Caki2 (cell line): ENCODE data around the gene C16orf86. TPM values are rescaled to one million over a fixed set of nuclear protein-coding genes. Genes with fewer than 3 reads are reported as not detected.
A peak's percentile ranks its signal among the peaks of the same experiment; 100 is the strongest.

Source experiments
- DNase-seq: peaks from one replicate; pipeline ENCODE4 v3.0.0-alpha.2; 2015; ENCODE audit warnings: low read depth
- in situ Hi-C: cut with HindIII; loops from 2 replicates; pipeline ENCODE4 v1.10.0; 2016; ENCODE audit warnings: low sequenced_read_pairs, low pct_unique_long_range_greater_than_20kb, mixed read lengths
- total RNA-seq: library from RNA; depleted of rRNA; stranded (reverse); fragments of >200 nt; shearing (Covaris generic); gene quantifications from 2 replicates; pipeline ENCODE4 v1.2.3, GENCODE V29; 2014; ENCODE audit warnings: low replicate concordance

C16orf86 gene
- total RNA-seq, 1 experiment from 2014 or later, result not detected

DNA sequence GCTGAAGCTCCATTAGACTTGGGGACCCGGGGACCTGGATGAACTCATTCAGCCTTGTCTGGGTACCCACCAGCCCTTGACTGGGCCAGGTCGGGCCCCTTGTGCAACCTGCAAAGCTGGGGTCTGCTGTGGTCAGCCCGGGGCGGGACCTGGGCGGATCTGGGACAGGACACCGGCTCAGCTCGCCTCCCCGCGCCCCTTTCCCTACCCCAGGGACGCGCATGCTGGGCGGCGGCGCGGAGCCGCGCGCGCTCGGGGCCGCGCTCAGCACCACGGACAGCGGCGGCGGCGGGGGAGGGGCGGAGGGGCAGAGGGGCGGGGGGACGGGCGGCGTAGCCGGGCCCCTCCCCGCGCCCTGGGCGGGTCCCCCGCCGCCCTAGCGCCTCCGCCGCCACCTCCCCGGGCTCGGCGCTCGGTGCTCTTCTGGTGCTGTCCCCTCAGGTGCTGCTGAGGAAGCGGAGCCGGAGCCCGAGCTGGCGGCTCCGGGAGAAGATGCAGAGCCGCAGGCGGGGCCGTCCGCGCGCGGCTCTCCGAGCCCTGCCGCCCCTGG is 14.0 kb upstream of the C16orf86 start:
- peak; percentile 59 for DNase-seq
- in situ Hi-C loops, result no loop called here

DNA sequence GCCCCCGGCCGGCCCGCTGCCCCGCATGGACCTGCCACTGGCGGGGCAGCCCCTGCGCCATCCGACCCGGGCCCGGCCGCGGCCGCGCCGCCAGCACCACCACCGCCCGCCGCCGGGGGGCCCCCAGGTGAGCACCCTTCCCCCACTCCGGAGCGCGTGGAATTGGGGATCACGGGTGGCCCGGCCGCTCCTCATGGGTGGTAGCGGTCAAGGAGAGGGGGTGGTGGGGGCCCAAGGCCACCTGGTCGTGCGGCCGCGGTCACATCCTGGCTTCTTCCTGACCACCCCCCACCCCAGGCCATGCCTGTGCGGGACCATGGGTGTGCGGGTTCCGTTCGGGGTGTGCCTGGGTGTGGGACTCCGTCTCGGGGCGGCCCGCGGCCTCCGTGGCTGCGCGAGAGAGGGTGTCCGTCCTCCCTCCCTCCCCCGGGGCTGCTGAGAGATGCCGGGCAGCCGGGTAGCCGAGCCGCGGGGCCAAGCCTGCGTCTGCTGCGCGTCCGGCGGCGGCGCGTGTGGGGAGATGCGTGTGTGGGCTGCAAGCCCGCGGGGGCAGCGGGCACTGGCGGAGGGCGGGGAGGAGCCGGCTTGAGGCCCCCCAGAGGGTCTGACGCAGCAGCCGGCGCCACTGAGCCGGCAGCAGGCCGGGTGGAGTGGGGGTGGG is 13.4 kb upstream of the C16orf86 start:
- in situ Hi-C loops, result no loop called here
- no peak for DNase-seq

DNA sequence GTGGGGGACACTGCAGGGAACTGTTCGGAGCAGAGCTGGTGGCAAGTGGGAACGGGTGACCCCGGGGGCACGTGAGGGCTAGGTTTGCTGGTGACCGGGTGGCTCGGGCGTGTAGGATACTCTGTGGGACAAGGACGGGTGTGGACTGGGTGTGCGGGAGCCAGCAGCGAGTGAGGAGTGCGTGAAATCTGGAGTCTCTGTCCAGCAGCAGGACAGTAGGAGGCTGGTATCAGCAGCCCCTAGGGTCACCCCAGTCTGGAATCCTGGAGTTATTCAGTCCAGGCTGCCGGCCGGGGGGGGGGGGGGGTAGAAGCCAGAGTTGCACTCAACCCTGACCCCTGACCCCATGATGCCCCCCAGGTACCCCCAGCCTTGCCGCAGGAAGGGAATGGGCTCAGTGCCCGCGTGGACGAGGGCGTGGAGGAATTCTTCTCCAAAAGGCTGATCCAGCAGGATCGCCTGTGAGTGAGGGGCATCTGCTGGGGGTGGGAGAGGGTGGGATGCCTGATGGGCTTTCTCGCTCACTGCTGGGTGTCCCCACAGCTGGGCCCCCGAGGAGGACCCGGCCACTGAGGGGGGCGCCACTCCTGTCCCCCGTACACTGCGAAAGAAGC is 12.7 kb upstream of the C16orf86 start:
- in situ Hi-C loops, result no loop called here
- no peak for DNase-seq

DNA sequence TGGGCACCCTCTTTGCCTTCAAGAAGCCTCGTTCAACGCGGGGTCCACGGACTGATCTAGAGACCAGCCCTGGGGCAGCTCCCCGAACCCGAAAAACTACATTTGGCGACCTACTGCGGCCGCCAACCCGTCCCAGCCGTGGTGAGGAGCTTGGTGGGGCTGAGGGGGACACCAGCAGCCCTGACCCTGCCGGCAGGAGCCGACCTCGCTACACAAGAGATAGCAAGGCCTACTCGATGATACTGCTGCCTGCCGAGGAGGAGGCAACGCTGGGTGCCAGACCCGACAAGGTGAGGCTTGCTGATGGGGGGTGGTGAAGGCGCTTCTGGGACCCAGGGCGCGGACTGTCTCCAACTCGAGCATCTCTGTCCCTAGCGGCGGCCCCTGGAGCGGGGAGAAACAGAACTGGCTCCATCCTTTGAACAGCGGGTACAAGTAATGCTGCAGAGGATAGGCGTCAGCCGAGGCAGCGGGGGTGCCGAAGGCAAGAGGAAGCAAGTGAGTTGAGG is 12.2 kb upstream of the C16orf86 start:
- no peak for DNase-seq

DNA sequence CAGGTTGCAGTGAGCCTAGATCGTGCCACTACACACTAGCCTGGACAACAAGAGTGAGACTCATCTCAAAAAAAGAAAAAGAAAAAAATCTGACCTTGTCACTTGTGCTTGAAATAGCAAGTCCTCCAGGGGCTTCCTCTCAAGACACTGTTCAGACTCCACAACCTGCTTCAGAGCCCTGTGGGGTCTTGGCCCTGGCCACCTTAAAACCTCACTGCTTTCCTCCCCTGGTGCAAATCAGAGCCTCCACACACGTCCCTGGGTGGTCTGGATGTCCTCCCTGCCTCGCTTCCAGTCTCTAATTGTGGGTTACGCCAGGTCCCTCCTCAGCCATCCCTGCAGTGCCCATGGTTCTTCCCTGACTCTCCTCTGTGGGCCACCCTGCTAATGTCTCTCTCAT is 11.3 kb upstream of the C16orf86 start:
- in situ Hi-C loops, result no loop called here
- no peak for DNase-seq

More for the DNA sequence above, 12.2 kb upstream of the C16orf86 start:
- in situ Hi-C loops, result no loop called here

DNA sequence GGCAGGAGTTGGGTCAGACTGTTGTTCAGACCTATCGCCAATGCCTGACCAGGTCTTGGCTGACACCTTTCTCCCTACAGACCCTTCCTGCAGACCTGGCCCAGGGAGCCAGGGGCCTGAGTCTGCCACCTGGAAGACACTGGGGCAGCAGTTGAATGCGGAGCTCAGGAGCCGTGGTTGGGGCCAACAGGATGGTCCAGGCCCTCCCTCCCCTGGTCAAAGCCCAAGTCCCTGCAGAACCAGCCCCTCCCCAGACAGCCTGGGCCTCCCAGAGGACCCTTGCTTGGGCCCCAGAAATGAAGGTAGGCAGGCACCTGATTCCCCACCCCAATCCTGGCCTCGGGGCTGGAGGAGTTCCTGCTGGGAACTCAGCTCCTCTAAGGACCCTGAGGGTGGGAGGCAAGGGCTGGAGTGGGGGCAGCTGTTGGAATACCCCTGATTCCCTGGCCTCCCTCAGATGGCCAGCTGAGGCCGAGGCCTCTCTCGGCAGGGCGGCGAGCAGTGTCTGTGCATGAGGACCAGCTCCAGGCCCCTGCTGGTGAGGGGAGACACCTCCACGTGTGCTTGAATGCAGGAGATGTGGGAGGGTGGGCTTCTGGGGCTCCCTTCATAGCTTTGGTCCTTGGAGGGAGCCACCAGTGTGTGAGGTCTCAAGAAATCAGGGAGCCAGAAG is 10.1 kb upstream of the C16orf86 start:
- in situ Hi-C loops, result no loop called here
- no peak for DNase-seq

DNA sequence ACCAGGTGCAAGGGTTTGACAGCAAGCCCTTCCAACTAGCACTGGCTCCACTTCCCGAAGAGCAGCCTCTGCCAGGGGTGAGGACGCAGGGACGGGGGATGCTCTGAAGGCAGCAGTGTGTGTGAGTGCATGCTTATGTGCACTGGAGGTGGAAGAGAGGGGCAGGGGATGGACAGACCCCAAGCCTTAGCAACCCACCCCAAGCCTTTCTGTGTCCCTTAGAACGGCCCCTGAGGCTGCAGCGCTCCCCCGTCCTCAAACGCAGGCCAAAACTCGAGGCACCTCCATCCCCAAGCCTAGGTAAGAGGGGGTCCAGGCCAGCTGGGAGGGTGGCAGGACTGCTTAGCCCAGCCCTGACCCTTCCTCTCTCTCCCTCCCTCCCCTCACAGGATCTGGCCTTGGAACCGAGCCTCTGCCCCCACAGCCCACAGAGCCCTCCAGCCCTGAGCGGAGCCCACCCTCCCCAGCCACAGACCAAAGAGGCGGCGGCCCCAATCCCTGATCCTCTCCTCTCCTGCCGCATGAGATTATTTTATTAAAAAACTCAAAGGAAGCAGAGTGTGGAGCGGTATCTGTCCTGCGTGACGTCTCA is 9.5 kb upstream of the C16orf86 start:
- in situ Hi-C loops, result no loop called here
- no peak for DNase-seq

DNA sequence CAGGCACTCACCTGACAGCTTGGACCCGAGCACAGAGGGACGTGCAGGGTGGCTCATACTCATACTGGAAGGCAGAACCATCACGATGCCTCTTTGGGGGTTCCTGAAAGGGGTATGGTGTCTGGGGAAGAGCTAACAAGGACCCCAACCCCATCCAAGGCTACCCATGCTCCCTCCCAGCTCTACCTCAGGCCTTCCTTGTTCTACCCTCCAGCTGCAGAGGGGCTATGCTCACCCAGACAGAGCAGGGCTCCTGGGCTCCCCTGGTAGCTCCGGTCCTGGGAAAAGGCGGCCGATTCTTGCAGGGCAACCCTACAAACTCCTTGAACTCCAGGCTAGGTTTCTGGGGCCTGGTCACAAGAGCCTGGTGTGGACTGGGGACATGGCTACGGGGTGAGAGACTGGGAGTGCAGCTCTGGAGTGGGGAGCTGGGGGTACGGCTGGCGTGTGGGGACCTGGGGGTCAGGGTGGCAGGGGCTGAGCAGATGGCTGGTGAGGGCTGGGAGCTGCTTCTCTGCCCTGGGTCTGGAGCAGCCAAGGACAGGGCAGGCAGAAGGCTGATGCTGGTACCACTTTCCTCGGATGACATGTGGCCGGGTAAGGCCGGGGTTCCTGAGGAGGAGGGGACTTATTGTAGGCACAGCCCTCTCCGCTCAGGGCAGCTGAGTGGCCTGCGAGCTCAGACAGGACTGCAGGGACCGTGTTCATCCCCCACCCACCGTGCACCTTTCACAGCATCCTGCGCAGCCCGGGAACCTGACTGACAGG is 8.7 kb upstream of the C16orf86 start:
- no peak for DNase-seq
- in situ Hi-C loops, result no loop called here

DNA sequence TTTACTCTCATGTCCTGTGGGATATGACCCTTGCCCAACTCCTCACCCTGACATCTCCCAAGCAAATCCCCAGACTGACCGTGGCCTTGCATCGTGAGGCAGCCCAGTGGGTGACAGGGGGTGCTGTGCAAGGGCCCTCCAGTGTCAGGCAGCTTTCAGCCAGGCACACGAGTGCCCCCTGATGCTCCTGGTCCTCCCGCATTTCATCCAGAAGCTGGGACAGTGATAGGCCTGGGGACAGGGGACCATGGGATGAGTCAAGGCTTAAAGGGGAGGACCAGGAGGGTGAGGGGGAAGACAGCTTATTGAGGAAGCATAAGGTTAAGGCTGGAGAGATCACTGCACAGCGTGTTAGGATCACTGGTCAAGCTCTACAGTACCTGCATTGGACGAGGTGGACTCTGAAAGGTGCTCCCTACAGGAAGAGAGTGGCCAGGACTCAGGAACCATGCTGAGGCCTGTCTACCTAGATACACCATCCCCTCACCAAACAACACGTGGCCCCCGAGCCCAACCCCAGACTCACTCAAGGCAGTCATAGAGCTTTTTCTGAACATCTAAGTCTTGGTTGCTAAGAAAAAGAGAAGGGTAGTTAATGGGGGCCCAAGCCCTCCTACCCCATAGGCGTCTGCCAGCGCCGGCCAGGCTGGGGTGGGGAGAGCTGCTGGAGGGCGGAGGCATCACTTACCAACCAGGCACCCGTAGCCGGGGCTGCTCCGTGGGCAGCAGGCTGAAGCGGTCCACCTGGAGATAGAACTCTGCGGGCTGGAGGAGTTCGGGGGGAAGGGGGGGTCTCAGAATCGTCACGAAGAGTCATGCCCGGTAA is 7.6 kb upstream of the C16orf86 start:
- no peak for DNase-seq
- in situ Hi-C loops, result no loop called here

DNA sequence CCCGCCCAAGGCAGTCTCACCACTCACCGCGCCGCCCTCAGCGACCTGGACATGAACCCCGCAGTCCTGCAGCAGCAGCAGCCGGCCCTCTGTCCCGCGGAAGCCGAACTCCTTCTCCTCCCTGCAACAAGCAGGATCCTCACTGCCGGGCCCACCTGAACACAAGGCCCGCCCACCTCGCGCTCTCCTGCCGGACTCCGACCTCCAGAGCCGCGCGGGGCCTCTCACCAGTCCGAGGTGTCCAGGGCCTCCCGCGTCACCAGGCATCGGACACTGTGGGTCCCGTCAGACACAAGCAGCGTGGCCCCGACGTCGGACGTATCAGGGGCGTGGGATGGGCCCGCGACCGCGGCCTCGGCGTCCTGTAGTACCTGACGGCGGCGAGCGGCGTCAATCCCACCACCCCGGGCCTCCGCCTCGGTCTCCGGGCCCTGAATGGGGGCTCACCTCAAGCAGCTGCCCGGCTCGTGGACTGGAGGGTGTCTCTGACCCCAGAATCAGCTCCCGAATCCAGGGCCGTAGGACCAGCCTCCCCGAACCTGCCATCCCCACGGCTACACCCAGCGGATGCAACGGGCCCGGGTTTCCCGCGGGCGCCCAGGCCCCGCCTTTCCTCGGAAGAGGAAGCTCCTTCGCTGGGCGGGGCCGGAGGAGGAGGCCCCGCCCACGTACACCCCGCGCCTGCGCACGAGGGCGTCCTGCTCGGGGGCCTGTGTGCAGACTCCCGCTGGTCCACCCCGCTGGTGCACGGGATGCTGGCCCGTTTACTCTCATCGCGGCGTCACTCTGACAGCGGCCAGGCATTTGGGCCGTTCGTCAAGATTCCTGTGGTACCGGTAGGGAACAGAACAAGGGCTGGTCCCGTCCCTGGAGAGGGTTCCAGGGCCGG is 6.7 kb upstream of the C16orf86 start, which contains the start of gene ACD:
Gene ACD (minus strand): TSS at position 586 of the 889 bp plus-strand sequence. CDS start 40 bp downstream, at position 546.
- DNase-seq, result peak; percentile 89
- in situ Hi-C loops, result no loop called here

DNA sequence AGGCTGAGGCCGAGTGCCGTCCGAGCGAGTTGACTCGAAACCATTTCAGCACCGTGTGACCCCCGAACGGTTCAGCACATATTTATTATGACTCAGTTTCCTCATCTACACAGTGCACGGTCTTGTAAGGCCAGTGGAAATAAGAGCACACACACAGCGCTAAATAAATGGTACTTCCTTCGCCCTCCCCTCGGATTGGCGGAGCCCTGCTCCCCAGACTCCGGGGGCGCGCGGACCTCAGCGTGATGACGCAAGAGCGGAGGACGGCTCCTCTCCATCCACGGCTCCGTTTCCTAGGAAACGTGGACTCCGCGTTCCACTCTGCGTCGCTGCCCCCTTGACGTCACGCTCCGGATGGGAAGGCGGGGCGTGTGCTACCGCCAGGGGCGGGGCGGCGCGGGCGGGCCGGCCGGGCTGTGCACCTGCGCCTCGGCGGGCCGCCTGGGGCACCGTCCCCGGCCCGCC is 6.0 kb upstream of the C16orf86 start, which contains the start of gene PARD6A:
Gene PARD6A (plus strand): TSS at position 397 of the 465 bp plus-strand sequence. CDS start 79 bp downstream, outside the sequence.
- DNase-seq, result peak; percentile 92
- in situ Hi-C loops, result no loop called here

DNA sequence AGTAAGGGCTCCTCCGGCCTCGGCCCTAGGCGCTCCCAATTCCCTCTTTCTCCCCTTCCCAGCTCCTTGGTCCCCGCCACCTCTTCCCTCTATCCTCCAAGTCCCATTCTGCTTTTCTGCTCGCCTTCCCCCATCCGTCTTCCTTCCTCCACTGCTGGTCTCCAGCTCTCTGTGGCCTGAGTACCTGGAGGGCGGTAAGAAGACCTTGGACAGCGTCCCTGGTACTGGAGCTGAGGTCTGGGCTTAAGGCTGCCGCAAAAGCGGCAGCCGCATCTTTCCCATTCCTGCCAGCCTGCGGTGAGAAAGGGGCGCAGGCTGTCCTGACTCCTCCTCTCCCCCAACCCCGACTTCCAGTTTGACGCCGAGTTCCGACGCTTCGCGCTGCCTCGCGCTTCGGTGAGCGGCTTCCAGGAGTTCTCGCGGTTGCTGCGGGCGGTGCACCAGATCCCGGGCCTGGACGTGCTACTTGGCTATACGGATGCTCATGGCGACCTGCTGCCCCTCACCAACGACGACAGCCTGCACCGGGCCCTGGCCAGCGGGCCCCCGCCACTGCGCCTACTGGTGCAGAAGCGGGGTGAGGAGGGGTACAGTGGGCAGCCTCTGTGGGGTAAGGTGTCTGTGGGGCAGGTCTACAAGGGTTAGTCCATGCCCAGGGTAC is 5.4 kb upstream of the C16orf86 start:
- in situ Hi-C loops, result no loop called here
- DNase-seq, result no peak

DNA sequence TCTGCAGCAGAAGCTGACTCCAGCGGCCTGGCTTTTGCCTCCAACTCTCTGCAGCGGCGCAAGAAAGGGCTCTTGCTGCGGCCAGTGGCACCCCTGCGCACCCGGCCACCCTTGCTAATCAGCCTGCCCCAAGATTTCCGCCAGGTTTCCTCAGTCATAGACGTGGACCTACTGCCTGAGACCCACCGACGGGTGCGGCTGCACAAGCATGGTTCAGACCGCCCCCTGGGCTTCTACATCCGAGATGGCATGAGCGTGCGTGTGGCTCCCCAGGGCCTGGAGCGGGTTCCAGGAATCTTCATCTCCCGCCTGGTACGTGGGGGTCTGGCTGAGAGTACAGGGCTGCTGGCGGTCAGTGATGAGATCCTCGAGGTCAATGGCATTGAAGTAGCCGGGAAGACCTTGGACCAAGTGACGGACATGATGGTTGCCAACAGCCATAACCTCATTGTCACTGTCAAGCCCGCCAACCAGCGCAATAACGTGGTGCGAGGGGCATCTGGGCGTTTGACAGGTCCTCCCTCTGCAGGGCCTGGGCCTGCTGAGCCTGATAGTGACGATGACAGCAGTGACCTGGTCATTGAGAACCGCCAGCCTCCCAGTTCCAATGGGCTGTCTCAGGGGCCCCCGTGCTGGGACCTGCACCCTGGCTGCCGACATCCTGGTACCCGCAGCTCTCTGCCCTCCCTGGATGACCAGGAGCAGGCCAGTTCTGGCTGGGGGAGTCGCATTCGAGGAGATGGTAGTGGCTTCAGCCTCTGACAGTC is 4.5 kb upstream of the C16orf86 start:
- in situ Hi-C loops, result no loop called here
- DNase-seq, result no peak

DNA sequence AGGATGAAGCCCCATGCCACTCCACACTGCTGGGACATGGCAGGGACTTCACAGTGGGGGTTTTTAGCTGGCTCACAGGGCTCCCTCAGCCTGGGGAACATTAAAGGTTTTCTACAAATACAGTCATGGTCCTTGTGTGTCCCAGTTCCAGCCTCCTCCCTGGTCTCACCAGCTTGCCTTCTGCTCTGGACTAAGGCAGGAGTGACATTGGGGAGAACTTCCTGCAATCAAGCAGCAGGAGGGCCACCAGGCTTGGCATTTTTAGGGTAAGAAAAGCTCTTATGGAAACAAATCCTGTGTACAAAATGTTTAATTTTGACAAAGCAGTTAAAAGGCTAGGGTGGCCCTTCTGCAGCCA is 4.0 kb upstream of the C16orf86 start:
- in situ Hi-C loops, result no loop called here

More for the DNA sequence above, 4.0 kb upstream of the C16orf86 start:
- no peak for DNase-seq
